Mesothelial cell of epicardium (in vitro differentiated cells): Measurements from ENCODE around the gene NME5. TPM values are rescaled to one million over a fixed set of nuclear protein-coding genes. Genes with fewer than 3 reads are reported as not detected.
A peak's percentile ranks its signal among the peaks of the same experiment; 100 is the strongest.
"Not testable (repeated sequence)": the region's sequence is repeated elsewhere in the genome, so short reads cannot be mapped to it uniquely, and the experiment has no call there.

Experiments used
- DNase-seq, 2 experiments: peaks; one replicate each; pipeline ENCODE4 v3.0.0; 2021; ENCODE audit warnings: low spot score in 2 of 2; ENCODE audit not compliant: unreplicated experiment in 2 of 2
- H3K27ac Mint-ChIP-seq: 2 replicates; pipeline ENCODE4 v1.8.0; 2021; ENCODE audit warnings: mixed read lengths
- H3K27me3 Mint-ChIP-seq: 2 replicates; pipeline ENCODE4 v1.8.0; 2021; ENCODE audit warnings: low read depth, mixed read lengths
- H3K36me3 Mint-ChIP-seq: 2 replicates; pipeline ENCODE4 v1.8.0; 2021; ENCODE audit warnings: mixed read lengths
- H3K4me1 Mint-ChIP-seq: 2 replicates; pipeline ENCODE4 v1.8.0; 2021; ENCODE audit warnings: mixed read lengths
- H3K4me3 Mint-ChIP-seq: 2 replicates; pipeline ENCODE4 v1.8.0; 2021; ENCODE audit warnings: mild to moderate bottlenecking, moderate library complexity, mixed read lengths
- H3K9me3 Mint-ChIP-seq: 2 replicates; pipeline ENCODE4 v1.8.0; 2021; ENCODE audit warnings: mixed read lengths
- CTCF ChIP-seq: fragments of 200-600 bp; sonication (generic); IDR thresholded peaks from one replicate; pipeline ENCODE4 v1.5.0; 2021; ENCODE audit warnings: antibody characterized with exemption; ENCODE audit not compliant: unreplicated experiment
- total RNA-seq: library from RNA; stranded (reverse); gene quantifications from 3 replicates; pipeline ENCODE4 v1.2.1, GENCODE V29; 2021

The NME5 gene
- total RNA-seq, 1 donor from 2014 or later = 3.4 TPM

GRCh38 chr5:138149530-138149929, 10.3 kb upstream of the NME5 start:
- Mint-ChIP-seq H3K36me3 (no peaks in the 10 kb centered on the region), H3K4me3 (no peak overlapping the region), H3K27me3 (peaks cover 3% of the 10 kb centered on the region), H3K27ac (no peak overlapping the region), H3K4me1 (no peaks in the 10 kb centered on the region), H3K9me3 (no peaks in the 10 kb centered on the region)
- no peak for TF ChIP-seq CTCF
- no peak for DNase-seq

- no peaks in the 10 kb centered on the region for H3K9me3 Mint-ChIP-seq
- H3K27me3 Mint-ChIP-seq = peaks cover under 1% of the 10 kb centered on the region
- no peak overlapping the region for H3K27ac Mint-ChIP-seq
- DNase-seq = no peak
- TF ChIP-seq CTCF = no peak
- no peaks in the 10 kb centered on the region for H3K4me1 Mint-ChIP-seq
- H3K4me3 Mint-ChIP-seq = no peak overlapping the region
- H3K36me3 Mint-ChIP-seq = no peaks in the 10 kb centered on the region
These were observed 9.6 kb upstream of the NME5 start for GRCh38 chr5:138148811-138149210.

GRCh38 chr5:138143578-138143977, 4.3 kb upstream of the NME5 start:
- not testable (repeated sequence) for H3K4me1 Mint-ChIP-seq, DNase-seq, H3K4me3 Mint-ChIP-seq, H3K27me3 Mint-ChIP-seq, H3K27ac Mint-ChIP-seq, H3K36me3 Mint-ChIP-seq, H3K9me3 Mint-ChIP-seq

- DNase-seq = no peak
- no peak for TF ChIP-seq CTCF
- peaks cover 4% of the 10 kb centered on the region for H3K4me1 Mint-ChIP-seq
- H3K27ac Mint-ChIP-seq = no peak overlapping the region
- no peaks in the 10 kb centered on the region for H3K27me3 Mint-ChIP-seq
- no peak overlapping the region for H3K4me3 Mint-ChIP-seq
- no peaks in the 10 kb centered on the region for H3K9me3 Mint-ChIP-seq
- H3K36me3 Mint-ChIP-seq = no peaks in the 10 kb centered on the region
These were observed 2.5 kb upstream of the NME5 start for GRCh38 chr5:138141734-138142133.

GRCh38 chr5:138140268-138140667, 1.0 kb upstream of the NME5 start:
- no peak for TF ChIP-seq CTCF
- Mint-ChIP-seq H3K9me3 (no peaks in the 10 kb centered on the region), H3K4me1 (peaks cover 4% of the 10 kb centered on the region), H3K27ac (no peak overlapping the region), H3K36me3 (no peaks in the 10 kb centered on the region), H3K4me3 (peak overlapping the region; percentile 10), H3K27me3 (no peaks in the 10 kb centered on the region)
- no peak for DNase-seq

GRCh38 chr5:138139781-138140090, 508 bp upstream of the NME5 start:
- Mint-ChIP-seq H3K9me3 (no peaks in the 10 kb centered on the region), H3K4me1 (peaks cover 4% of the 10 kb centered on the region), H3K27me3 (no peaks in the 10 kb centered on the region), H3K4me3 (peak overlapping the region; percentile 80), H3K27ac (no peak overlapping the region), H3K36me3 (no peaks in the 10 kb centered on the region)
- no peak for TF ChIP-seq CTCF
- DNase-seq = no peak
